OCI-LY3 (cell line): ENCODE measurements around the gene THRB.

Experiments
- H2AFZ ChIP-seq: fragments of 200-600, 300-600 bp; shearing (Covaris generic); 2 replicates; pipeline ENCODE4 v1.6.0; 2014; ENCODE audit warnings: antibody characterized with exemption, low read depth, low read length
- H3K27ac ChIP-seq: fragments of 200-600, 300-600 bp; sonication (generic); 2 replicates; pipeline ENCODE4 v1.5.1; 2014; ENCODE audit warnings: mild to moderate bottlenecking, low read length, moderate library complexity, mixed read lengths
- H3K27me3 ChIP-seq: fragments of 200-600, 300-600 bp; sonication (generic); 2 replicates; pipeline ENCODE4 v1.6.1; 2014; ENCODE audit warnings: low read depth, low read length, mixed read lengths
- H3K36me3 ChIP-seq: fragments of 200-600, 300-600 bp; sonication (generic); replicated peaks from 2 replicates; pipeline ENCODE3; 2014; ENCODE audit warnings: low read depth, low read length, mixed read lengths
- H3K4me1 ChIP-seq: fragments of 300-600, 200-600 bp; sonication (generic); 2 replicates; pipeline ENCODE4 v1.6.1; 2014; ENCODE audit warnings: low read length, mixed read lengths
- H3K4me2 ChIP-seq: fragments of 200-600, 300-600 bp; sonication (generic); 2 replicates; pipeline ENCODE4 v1.6.1; 2014; ENCODE audit warnings: low read length, mixed read lengths
- H3K4me3 ChIP-seq: fragments of 300-600, 200-600 bp; sonication (generic); 2 replicates; pipeline ENCODE4 v1.5.1; 2014; ENCODE audit warnings: antibody characterized with exemption, mild to moderate bottlenecking, low read length, moderate library complexity
- H3K79me2 ChIP-seq: fragments of 300-600, 200-600 bp; shearing (Covaris generic); 2 replicates; pipeline ENCODE4 v1.6.1; 2014; ENCODE audit warnings: mild to moderate bottlenecking, low read length, mixed read lengths
- H3K9ac ChIP-seq: fragments of 300-600, 200-600 bp; shearing (Covaris generic); 2 replicates; pipeline ENCODE4 v1.6.0; 2014; ENCODE audit warnings: mild to moderate bottlenecking, low read length, moderate library complexity
- H3K9me3 ChIP-seq: fragments of 200-600, 300-600 bp; shearing (Covaris generic); 2 replicates; pipeline ENCODE4 v1.6.1; 2014; ENCODE audit warnings: low read length, mixed read lengths; ENCODE audit not compliant: insufficient read depth
- H4K20me1 ChIP-seq: fragments of 200-600, 300-600 bp; sonication (generic); 2 replicates; pipeline ENCODE4 v1.6.1; 2016; ENCODE audit warnings: low read length, mixed read lengths; ENCODE audit not compliant: insufficient read depth
- EZH2phosphoT487 ChIP-seq: fragments of 200-600 bp; shearing (Covaris generic); IDR thresholded peaks from 2 replicates; pipeline ENCODE4 v1.6.1; 2018; ENCODE audit warnings: antibody characterized with exemption, mixed run types, low read depth
- TF ChIP-seq, protein P1 (sequence below): fragments of 200-600, 300-600 bp; sonication (generic); IDR thresholded peaks from 2 replicates; pipeline ENCODE4 v1.5.1; 2014; ENCODE audit warnings: antibody characterized with exemption, low read length, low read depth

THRB gene

DNA sequence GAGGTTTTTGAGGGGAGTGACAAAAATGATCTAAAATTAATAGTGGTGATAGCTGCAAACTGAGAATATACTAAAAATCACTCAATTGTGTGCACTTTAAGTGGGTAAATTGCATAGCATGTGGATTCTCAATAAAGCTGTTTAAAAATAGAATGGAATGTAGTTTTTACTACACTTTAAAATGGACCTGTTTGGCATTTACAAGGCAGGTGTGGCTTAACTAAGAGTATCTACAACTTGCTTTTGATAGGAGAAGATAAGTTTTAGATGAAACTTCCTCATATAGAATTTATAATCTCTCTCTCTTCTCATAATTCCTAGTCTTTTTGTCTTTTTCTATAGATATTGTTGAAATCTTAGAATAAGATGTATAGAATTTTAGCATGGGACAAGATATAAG, 40.3 kb downstream of the THRB start:
- Histone ChIP-seq H3K9me3 (no peaks in the 10 kb centered on the region), H3K4me3 (no peak overlapping the region), H4K20me1 (no peaks in the 10 kb centered on the region), H3K27me3 (peaks cover 8% of the 10 kb centered on the region; the same call in 1 of the 2 replicates), H2AFZ (no peak overlapping the region), H3K79me2 (no peaks in the 10 kb centered on the region), H3K27ac (no peak overlapping the region), H3K4me2 (no peak overlapping the region), H3K36me3 (no peaks in the 10 kb centered on the region), H3K9ac (no peak overlapping the region), H3K4me1 (no peaks in the 10 kb centered on the region)
- no peak for TF ChIP-seq EZH2phosphoT487
- TF ChIP-seq, protein P1, sequence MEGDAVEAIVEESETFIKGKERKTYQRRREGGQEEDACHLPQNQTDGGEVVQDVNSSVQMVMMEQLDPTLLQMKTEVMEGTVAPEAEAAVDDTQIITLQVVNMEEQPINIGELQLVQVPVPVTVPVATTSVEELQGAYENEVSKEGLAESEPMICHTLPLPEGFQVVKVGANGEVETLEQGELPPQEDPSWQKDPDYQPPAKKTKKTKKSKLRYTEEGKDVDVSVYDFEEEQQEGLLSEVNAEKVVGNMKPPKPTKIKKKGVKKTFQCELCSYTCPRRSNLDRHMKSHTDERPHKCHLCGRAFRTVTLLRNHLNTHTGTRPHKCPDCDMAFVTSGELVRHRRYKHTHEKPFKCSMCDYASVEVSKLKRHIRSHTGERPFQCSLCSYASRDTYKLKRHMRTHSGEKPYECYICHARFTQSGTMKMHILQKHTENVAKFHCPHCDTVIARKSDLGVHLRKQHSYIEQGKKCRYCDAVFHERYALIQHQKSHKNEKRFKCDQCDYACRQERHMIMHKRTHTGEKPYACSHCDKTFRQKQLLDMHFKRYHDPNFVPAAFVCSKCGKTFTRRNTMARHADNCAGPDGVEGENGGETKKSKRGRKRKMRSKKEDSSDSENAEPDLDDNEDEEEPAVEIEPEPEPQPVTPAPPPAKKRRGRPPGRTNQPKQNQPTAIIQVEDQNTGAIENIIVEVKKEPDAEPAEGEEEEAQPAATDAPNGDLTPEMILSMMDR: no peak

DNA sequence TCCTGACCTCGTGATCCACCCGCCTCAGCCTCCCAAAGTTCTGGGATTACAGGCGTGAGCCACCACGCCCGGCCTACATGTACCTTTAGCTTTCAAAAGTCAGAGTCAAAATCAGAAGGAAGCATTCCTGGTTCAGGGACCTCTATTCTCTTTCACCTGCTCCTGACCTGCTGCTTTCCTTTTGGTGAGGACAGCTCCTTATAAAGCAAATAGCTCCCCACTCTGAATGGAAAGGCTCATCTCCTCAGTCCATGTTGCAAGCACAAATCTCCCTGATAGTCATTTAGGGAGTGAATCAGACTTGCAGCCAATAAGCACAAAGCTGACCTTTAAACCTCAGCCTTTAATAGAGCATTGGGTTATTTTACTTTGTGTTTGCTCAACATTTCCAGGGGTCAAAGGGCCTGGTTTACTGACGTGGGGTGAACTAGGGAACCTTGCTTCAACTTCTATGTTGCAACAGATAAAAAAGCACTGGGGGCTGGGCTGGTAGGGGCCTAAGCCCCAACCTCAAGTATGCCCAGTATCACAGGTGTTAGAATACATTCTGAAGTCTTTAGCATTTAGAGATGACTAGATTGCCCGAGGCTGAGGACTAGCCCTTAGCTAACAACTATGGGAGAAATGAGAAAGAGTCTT, 43.1 kb downstream of the THRB start:
- Histone ChIP-seq H3K4me2 (no peak overlapping the region), H3K27me3 (peaks cover 9% of the 10 kb centered on the region; the same call in 1 of the 2 replicates), H3K4me3 (no peak overlapping the region), H3K9ac (no peak overlapping the region), H3K36me3 (no peaks in the 10 kb centered on the region), H4K20me1 (no peaks in the 10 kb centered on the region), H3K9me3 (no peaks in the 10 kb centered on the region), H3K4me1 (no peaks in the 10 kb centered on the region), H3K79me2 (no peaks in the 10 kb centered on the region), H2AFZ (no peak overlapping the region), H3K27ac (no peak overlapping the region)
- TF ChIP-seq, protein P1: no peak
- TF ChIP-seq EZH2phosphoT487: no peak

DNA sequence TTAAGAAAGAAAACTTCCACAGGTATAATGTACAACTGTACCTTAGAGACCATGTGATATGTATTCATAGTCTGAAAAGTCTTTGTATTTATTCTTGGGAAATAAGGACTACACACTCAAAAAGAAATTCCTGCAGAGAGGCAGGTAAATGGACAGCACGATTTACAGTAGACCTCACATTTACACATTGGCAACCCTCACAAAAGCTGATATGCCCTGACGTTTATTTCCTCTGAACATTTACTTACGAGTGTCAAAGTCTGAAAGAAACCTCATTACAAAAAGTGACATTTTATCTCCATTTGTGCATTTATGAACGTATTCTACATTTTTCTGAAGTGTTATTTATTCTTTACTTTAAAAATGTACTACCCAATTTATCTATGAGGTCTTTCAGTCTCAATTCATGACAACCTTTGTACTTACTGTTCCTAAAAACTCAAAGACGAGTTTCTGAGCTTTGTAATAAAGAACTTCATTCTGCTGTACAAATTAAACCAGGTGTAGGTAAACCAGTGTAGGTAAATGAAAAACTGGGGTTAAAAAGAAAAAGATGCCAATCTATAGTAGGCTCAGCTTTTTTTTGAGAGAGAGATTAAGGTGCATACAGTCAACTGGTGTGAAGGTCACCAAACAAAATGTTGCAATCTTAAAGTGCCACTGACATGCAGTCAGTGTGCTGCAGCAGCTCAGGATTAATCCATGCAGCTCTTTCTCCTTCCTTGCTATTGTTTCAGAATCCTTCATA, 44.3 kb downstream of the THRB start:
- Histone ChIP-seq H3K9ac (no peak overlapping the region), H3K27ac (no peak overlapping the region), H2AFZ (no peak overlapping the region), H3K4me1 (no peaks in the 10 kb centered on the region), H3K4me2 (no peak overlapping the region), H3K79me2 (no peaks in the 10 kb centered on the region), H3K9me3 (no peaks in the 10 kb centered on the region), H3K36me3 (no peaks in the 10 kb centered on the region), H3K27me3 (peaks cover 10% of the 10 kb centered on the region; the same call in 1 of the 2 replicates), H3K4me3 (no peak overlapping the region), H4K20me1 (no peaks in the 10 kb centered on the region)
- TF ChIP-seq, protein P1: no peak
- TF ChIP-seq EZH2phosphoT487: no peak

DNA sequence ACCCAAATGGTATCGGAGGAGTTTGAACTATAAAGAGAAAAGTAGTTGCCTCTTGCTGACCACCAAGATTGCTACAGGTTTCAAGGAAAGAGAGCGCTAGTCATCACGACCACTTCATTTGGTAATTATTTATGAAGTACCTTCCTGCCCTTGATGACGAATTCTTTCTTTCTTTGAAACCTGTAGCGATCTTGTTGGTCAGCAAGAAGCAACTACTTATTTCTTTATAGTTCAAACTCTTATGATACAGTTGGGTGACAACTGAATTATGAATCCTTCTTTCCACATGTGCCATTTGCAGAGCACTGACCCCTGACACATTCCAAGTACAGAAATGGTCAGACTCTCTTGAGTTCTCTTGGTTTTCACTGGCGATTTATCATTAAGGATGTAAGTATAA, 46.8 kb downstream of the THRB start:
- Histone ChIP-seq H3K79me2 (no peaks in the 10 kb centered on the region), H3K36me3 (no peaks in the 10 kb centered on the region), H2AFZ (no peak overlapping the region), H3K27me3 (peaks cover 2% of the 10 kb centered on the region; the same call in 1 of the 2 replicates), H3K27ac (no peak overlapping the region), H3K4me3 (no peak overlapping the region), H4K20me1 (no peaks in the 10 kb centered on the region), H3K4me2 (no peak overlapping the region), H3K9ac (no peak overlapping the region), H3K9me3 (no peaks in the 10 kb centered on the region), H3K4me1 (no peaks in the 10 kb centered on the region)
- TF ChIP-seq, protein P1: no peak
- TF ChIP-seq EZH2phosphoT487: no peak
